22Rv1 (cell line): ENCODE results near the gene NOB1.
A peak's percentile ranks its signal among the peaks of the same experiment; 100 is the strongest.

ENCODE experiments used
- H3K27ac ChIP-seq: fragments of 450-650 bp; 2 replicates; pipeline ENCODE4 v1.5.1; 2017
- CTCF ChIP-seq: fragments of 450-650 bp; IDR thresholded peaks from 2 replicates; pipeline ENCODE4 v1.5.1; 2017; ENCODE audit warnings: mild to moderate bottlenecking
- ZFX ChIP-seq: fragments of 450-650 bp; IDR thresholded peaks from 2 replicates; pipeline ENCODE4 v1.6.1; 2017; ENCODE audit warnings: antibody characterized with exemption, borderline replicate concordance

The NOB1 gene

GRCh38 chr16:69711115-69711740, 43.5 kb downstream of the NOB1 start:
- TF ChIP-seq CTCF (no peak), ZFX (no peak)
- H3K27ac ChIP-seq = peak overlapping the region; percentile 30

GRCh38 chr16:69709456-69710084, 45.2 kb downstream of the NOB1 start:
- no peak for TF ChIP-seq ZFX
- TF ChIP-seq CTCF = peak; percentile 79
- H3K27ac ChIP-seq = peak overlapping the region; percentile 46

- no peak for TF ChIP-seq CTCF
- TF ChIP-seq ZFX = no peak
- peak overlapping the region; percentile 46 for H3K27ac ChIP-seq
Observed at GRCh38 chr16:69707920-69708683, 46.6 kb downstream of the NOB1 start.

- peak overlapping the region; percentile 46 for H3K27ac ChIP-seq
- no peak for TF ChIP-seq CTCF
- TF ChIP-seq ZFX = no peak
Observed at GRCh38 chr16:69706975-69707340, 47.8 kb downstream of the NOB1 start.

GRCh38 chr16:69706256-69706974, 48.3 kb downstream of the NOB1 start:
- no peak for TF ChIP-seq ZFX
- TF ChIP-seq CTCF = no peak
- peak overlapping the region; percentile 46 for H3K27ac ChIP-seq

GRCh38 chr16:69703638-69704037, 51.1 kb downstream of the NOB1 start:
- H3K27ac ChIP-seq = no peak overlapping the region
- TF ChIP-seq CTCF = no peak
- TF ChIP-seq ZFX = no peak
